Activated T-cell treated with anti-CD3 and anti-CD28 coated beads, Interleukin-2, amount 50 U/mL, for 72 hours (primary cell): ENCODE data around the gene OR11H6. TPM values are rescaled to one million over a fixed set of nuclear protein-coding genes. Genes with fewer than 3 reads are reported as not detected.

ENCODE experiments used
- total RNA-seq, 2 donors: library from RNA; stranded (reverse); gene quantifications; one replicate each; pipeline ENCODE4 v1.2.3, GENCODE V29; 2022

OR11H6 gene
- total RNA-seq, 2 donors from 2014 or later = not detected

Other genes starting within 250 kb of the OR11H6 start
- not detected for gene OR4K15, start 248.1 kb upstream of the OR11H6 start, total RNA-seq
- gene OR4Q2, start 221.5 kb upstream of the OR11H6 start, total RNA-seq = not detected
- not detected for gene OR4K14, start 204.4 kb upstream of the OR11H6 start, total RNA-seq
- gene OR4K13, start 187.7 kb upstream of the OR11H6 start, total RNA-seq = not detected
- gene OR4L1, start 163.7 kb upstream of the OR11H6 start, total RNA-seq = not detected
- not detected for gene OR4K17, start 113.0 kb upstream of the OR11H6 start, total RNA-seq
- gene OR4N5, start 84.9 kb upstream of the OR11H6 start, total RNA-seq = not detected
- not detected for gene OR11G2, start 32.8 kb upstream of the OR11H6 start, total RNA-seq
- gene OR11H7, start 5.3 kb downstream of the OR11H6 start, total RNA-seq = not detected
- not detected for gene OR11H4, start 15.6 kb downstream of the OR11H6 start, total RNA-seq
- 10 to 100 TPM; 15.5 to 16.7 TPM for gene TTC5, start 82.2 kb downstream of the OR11H6 start, total RNA-seq
- 10 to 100 TPM; 73.4 to 89.9 TPM for gene CCNB1IP1, start 109.6 kb downstream of the OR11H6 start, total RNA-seq
- 10 to 100 TPM; 31.1 to 39.5 TPM for gene PARP2, start 119.9 kb downstream of the OR11H6 start, total RNA-seq
- 10 to 100 TPM; 40.2 to 41.4 TPM for gene TEP1, start 189.8 kb downstream of the OR11H6 start, total RNA-seq
- gene KLHL33, start 212.5 kb downstream of the OR11H6 start, total RNA-seq = under 1 TPM; 0.28 to 0.29 TPM
- gene OSGEP, start 231.1 kb downstream of the OR11H6 start, total RNA-seq = 10 to 100 TPM; 50.7 to 68.1 TPM
- gene APEX1, start 231.5 kb downstream of the OR11H6 start, total RNA-seq = 100 to 1,000 TPM; 198 to 209 TPM
- gene PIP4P1, start 237.7 kb downstream of the OR11H6 start, total RNA-seq = 10 to 100 TPM; 38.2 to 45.8 TPM
- 100 to 1,000 TPM; 111 to 115 TPM for gene PNP, start 245.7 kb downstream of the OR11H6 start, total RNA-seq